Mesothelial cell of epicardium (in vitro differentiated cells): Measurements from ENCODE around the gene CIB4. TPM values are rescaled to one million over a fixed set of nuclear protein-coding genes. Genes with fewer than 3 reads are reported as not detected.

Experiments used
- DNase-seq, 2 experiments: peaks; one replicate each; pipeline ENCODE4 v3.0.0; 2021; ENCODE audit warnings: low spot score in 2 of 2; ENCODE audit not compliant: unreplicated experiment in 2 of 2
- H3K27ac Mint-ChIP-seq: 2 replicates; pipeline ENCODE4 v1.8.0; 2021; ENCODE audit warnings: mixed read lengths
- H3K27me3 Mint-ChIP-seq: 2 replicates; pipeline ENCODE4 v1.8.0; 2021; ENCODE audit warnings: low read depth, mixed read lengths
- H3K36me3 Mint-ChIP-seq: 2 replicates; pipeline ENCODE4 v1.8.0; 2021; ENCODE audit warnings: mixed read lengths
- H3K4me1 Mint-ChIP-seq: 2 replicates; pipeline ENCODE4 v1.8.0; 2021; ENCODE audit warnings: mixed read lengths
- H3K4me3 Mint-ChIP-seq: 2 replicates; pipeline ENCODE4 v1.8.0; 2021; ENCODE audit warnings: mild to moderate bottlenecking, moderate library complexity, mixed read lengths
- H3K9me3 Mint-ChIP-seq: 2 replicates; pipeline ENCODE4 v1.8.0; 2021; ENCODE audit warnings: mixed read lengths
- CTCF ChIP-seq: fragments of 200-600 bp; sonication (generic); IDR thresholded peaks from one replicate; pipeline ENCODE4 v1.5.0; 2021; ENCODE audit warnings: antibody characterized with exemption; ENCODE audit not compliant: unreplicated experiment
- total RNA-seq: library from RNA; stranded (reverse); gene quantifications from 3 replicates; pipeline ENCODE4 v1.2.1, GENCODE V29; 2021

CIB4 gene
- total RNA-seq, 1 donor from 2014 or later, result not detected

- DNase-seq, result no peak
- peaks cover 5% of the 10 kb centered on the region for H3K36me3 Mint-ChIP-seq
- H3K4me3 Mint-ChIP-seq, result no peak overlapping the region
- H3K27me3 Mint-ChIP-seq, result peaks cover 46% of the 10 kb centered on the region
- no peak overlapping the region for H3K27ac Mint-ChIP-seq
- peaks cover 12% of the 10 kb centered on the region for H3K9me3 Mint-ChIP-seq
- H3K4me1 Mint-ChIP-seq, result peaks cover 24% of the 10 kb centered on the region
- TF ChIP-seq CTCF, result no peak
These were observed 22.6 kb downstream of the CIB4 start for GRCh38 chr2:26618611-26619010.

GRCh38 chr2:26617588-26618083 lies 23.5 kb downstream of the CIB4 start:
- Mint-ChIP-seq H3K27ac (no peak overlapping the region), H3K36me3 (peaks cover 5% of the 10 kb centered on the region), H3K4me1 (peaks cover 31% of the 10 kb centered on the region), H3K4me3 (no peak overlapping the region), H3K27me3 (peaks cover 46% of the 10 kb centered on the region), H3K9me3 (peaks cover 12% of the 10 kb centered on the region)
- no peak for TF ChIP-seq CTCF
- DNase-seq, result no peak

- Mint-ChIP-seq H3K9me3 (peaks cover 12% of the 10 kb centered on the region), H3K36me3 (peaks cover 4% of the 10 kb centered on the region), H3K4me3 (no peak overlapping the region), H3K27ac (no peak overlapping the region), H3K4me1 (peaks cover 38% of the 10 kb centered on the region), H3K27me3 (peaks cover 46% of the 10 kb centered on the region)
- TF ChIP-seq CTCF, result no peak
- peak in 1 of 2 experiments; percentile 31 for DNase-seq
These were observed 24.2 kb downstream of the CIB4 start for GRCh38 chr2:26616706-26617587.

GRCh38 chr2:26615860-26616705 lies 25.1 kb downstream of the CIB4 start:
- H3K27me3 Mint-ChIP-seq, result peaks cover 37% of the 10 kb centered on the region
- H3K27ac Mint-ChIP-seq, result no peak overlapping the region
- DNase-seq, result peak in 1 of 2 experiments; percentile 31
- peaks cover 44% of the 10 kb centered on the region for H3K4me1 Mint-ChIP-seq
- no peak overlapping the region for H3K4me3 Mint-ChIP-seq
- peaks cover 4% of the 10 kb centered on the region for H3K36me3 Mint-ChIP-seq
- TF ChIP-seq CTCF, result no peak
- H3K9me3 Mint-ChIP-seq, result peaks cover 6% of the 10 kb centered on the region

GRCh38 chr2:26615336-26615859 lies 25.8 kb downstream of the CIB4 start:
- Mint-ChIP-seq H3K36me3 (no peaks in the 10 kb centered on the region), H3K4me3 (no peak overlapping the region), H3K27me3 (peaks cover 31% of the 10 kb centered on the region), H3K27ac (no peak overlapping the region), H3K4me1 (peaks cover 51% of the 10 kb centered on the region), H3K9me3 (no peaks in the 10 kb centered on the region)
- no peak for TF ChIP-seq CTCF
- peak in 1 of 2 experiments; percentile 28 for DNase-seq
